ENCODE results near the gene HP. TPM values are rescaled to one million over a fixed set of nuclear protein-coding genes. Genes with fewer than 3 reads are reported as not detected.
A peak's percentile ranks its signal among the peaks of the same experiment; 100 is the strongest.

Gene HP
- total and polyA plus RNA-seq, 2 of the 4 experiments (the other 2 are of a cell fraction), result not detected

DNA sequence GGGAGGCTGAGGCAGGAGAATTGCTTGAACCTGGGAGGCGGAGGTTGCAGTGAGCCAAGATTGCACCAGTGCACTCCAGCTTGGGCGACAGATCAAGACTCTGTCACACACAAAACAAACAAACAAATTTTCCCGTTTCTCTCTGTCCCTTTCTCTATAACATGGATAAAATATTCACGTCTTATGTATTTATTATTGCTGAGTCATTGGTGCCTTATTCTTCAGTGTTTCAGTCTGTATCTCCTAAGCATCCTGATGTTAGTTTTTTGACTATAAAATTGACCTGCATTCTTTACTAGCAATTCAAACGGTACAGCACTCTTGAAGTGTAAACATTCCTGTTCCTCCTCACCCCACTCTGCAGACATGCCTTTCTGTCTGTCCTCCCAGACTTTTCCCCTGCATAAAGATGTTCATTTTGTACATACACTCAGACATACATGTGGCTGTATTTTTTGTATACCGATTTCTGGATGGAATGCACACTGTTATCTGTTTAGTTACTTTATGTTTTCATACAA, 29.4 kb upstream of the HP start:
- Histone ChIP-seq H3K9me1 (ENCODE audit: insufficient read depth, low read length) (0 out of 2 replicates have a peak, but pooled peaks cover 3% of the 10 kb centered on the region), H2BK5ac (ENCODE audit: low read depth, low read length, poor library complexity, severe bottlenecking) (no peak overlapping the region), H3K9ac (ENCODE audit: low read depth, low read length) (no peak overlapping the region), H2AK5ac (ENCODE audit: low read depth, low read length) (no peak overlapping the region), H3K23ac (ENCODE audit: low read depth, low read length) (no peak overlapping the region), H3K79me1 (ENCODE audit: low read depth in 1 of 2, low read length in 2 of 2) (no peaks in the 10 kb centered on the region), H3K4me1 (ENCODE audit: control insufficient read depth, insufficient read depth, low read length) (no peaks in the 10 kb centered on the region), H3K56ac (ENCODE audit: extremely low read depth, insufficient read depth, low read length) (no peak overlapping the region), H2AK9ac (replicated peaks; ENCODE audit: low read depth, low read length, poor library complexity) (no peak overlapping the region), H2AFZ (replicated peaks; ENCODE audit: low read length, poor library complexity) (no peak overlapping the region), H3K4me2 (ENCODE audit: low read depth, low read length) (no peak overlapping the region), H4K20me1 (ENCODE audit: insufficient read depth, low read length) (no peaks in the 10 kb centered on the region), H3K14ac (replicated peaks; ENCODE audit: low read depth, low read length) (no peak overlapping the region), H2BK20ac (ENCODE audit: low read depth, low read length) (no peak overlapping the region), H4K8ac (ENCODE audit: low read depth in 2 of 2, low read length in 2 of 2) (no peak overlapping the region), H2BK120ac (ENCODE audit: low read depth, low read length) (no peak overlapping the region), H3K18ac (ENCODE audit: low read depth, low read length) (no peak overlapping the region), H3K4me3 (ENCODE audit: insufficient read depth, low read depth, low read length) (no peak overlapping the region), H3K4ac (ENCODE audit: low read depth, low read length) (no peak overlapping the region), H4K91ac (ENCODE audit: insufficient read depth, low read depth, low read length) (no peak overlapping the region), H4K5ac (ENCODE audit: low read depth, low read length) (no peak overlapping the region), H2BK15ac (ENCODE audit: low read depth, low read length) (no peak overlapping the region), H3K27me3 (ENCODE audit: control insufficient read depth, insufficient read depth, low read length) (no peaks in the 10 kb centered on the region), H3K9me3 (ENCODE audit: control insufficient read depth, insufficient read depth, low read length) (no peaks in the 10 kb centered on the region), H3K36me3 (ENCODE audit: control insufficient read depth, insufficient read depth, low read length) (peaks cover 4% of the 10 kb centered on the region), H3K27ac (ENCODE audit: insufficient read depth, low read length) (no peak overlapping the region)
- no CpG with 5 or more reads among the region's 6 CpGs for WGBS, 2 experiments (ENCODE audit: extremely low coverage in 2 of 2, insufficient read length in 1 of 2)
- TF ChIP-seq POLR2A (IDR thresholded peaks at IDR 0.05; ENCODE audit: low read depth, low read length) (no peak), NFE2L2 (IDR thresholded peaks at IDR 0.05; ENCODE audit: low read depth, low read length) (peak; percentile 93), MAFK (IDR thresholded peaks at IDR 0.05; ENCODE audit: low read depth, low read length) (peak; percentile 51)
- peak; percentile 4 for DNase-seq
- dilution Hi-C loops (cut with HindIII; ENCODE audit: low sequenced_read_pairs, unreplicated experiment) (no loop called here), in situ Hi-C loops (cut with MboI; ENCODE audit: low sequenced_read_pairs) (no loop called here), intact Hi-C loops (cut with micrococcal nuclease) (no loop called here)
- no TSS peak for BruUV-seq (replicated peaks)
- ATAC-seq (ENCODE audit: low read depth), result peak; percentile 29
- ChIA-PET POLR2A (ENCODE audit: unreplicated experiment) (no interaction called here), CTCF (no interaction called here)

All from IMR-90 (cell line).